Adrenal gland (tissue), 5 donors: Measurements from ENCODE around the gene MED4.

Source experiments
- CTCF ChIP-seq, 6 experiments: fragments of 450-650 bp in 4 of 6; fragments of 200-600 bp in 2 of 6; sonication (generic) in 1 of 6; IDR thresholded peaks; 1 replicate in 5 of 6; 2 replicates in 1 of 6; pipeline versions ENCODE4 v1.5.1 to v1.8.0; 2016 to 2021; ENCODE audit warnings: antibody characterized with exemption in 6 of 6, mild to moderate bottlenecking in 2 of 6, moderate library complexity in 1 of 6
- POLR2A ChIP-seq, 2 donors: fragments of 450-650 bp; IDR thresholded peaks; one replicate each; pipeline ENCODE4 v1.6.1; 2017; ENCODE audit warnings: antibody characterized with exemption in 2 of 2, mild to moderate bottlenecking in 2 of 2, moderate library complexity in 1 of 2
- donor health status: DM: no; HTN: no; CAD: no.

- TF ChIP-seq CTCF (IDR thresholded peaks at IDR 0.05) (no peak), POLR2A (IDR thresholded peaks at IDR 0.05) (no peak)
Observed at GRCh38 chr13:48132961-48133360, 38.1 kb upstream of the MED4 start.
